OCI-LY7 (cell line): Measurements from ENCODE around the gene LMO2. TPM values are rescaled to one million over a fixed set of nuclear protein-coding genes. Genes with fewer than 3 reads are reported as not detected.

Experiments used
- BruUV-seq: library from RNA; stranded (reverse); fragments of 400-500 nt; replicated peaks from 2 replicates; lab custom pipeline; 2021; lab: Mats Ljungman, UMichigan
- CTCF ChIA-PET: fragments of 300-600 bp; sonication (Branson Sonifier 250); formaldehyde crosslinking; loops from one replicate; lab custom pipeline; 2022; ENCODE audit warnings: antibody characterized with exemption; ENCODE audit not compliant: unreplicated experiment; lab: Charles Lee
- POLR2A ChIA-PET: fragments of 300-600 bp; sonication (Branson Sonifier 250); formaldehyde crosslinking; loops from one replicate; lab custom pipeline; 2022; ENCODE audit warnings: antibody characterized with exemption; lab: Charles Lee
- DNase-seq: peaks from one replicate; pipeline ENCODE4 v3.0.0-alpha.2; 2015; ENCODE audit warnings: low spot score
- H2AFZ ChIP-seq: fragments of 200-600 bp; sonication (generic), shearing (Covaris generic); 2 replicates; pipeline ENCODE4 v1.6.1; 2014; ENCODE audit warnings: mild to moderate bottlenecking, antibody characterized with exemption, low read length, moderate library complexity
- H3K27ac ChIP-seq: fragments of 200-600 bp; sonication (generic); 2 replicates; pipeline ENCODE4 v1.5.1; 2014; ENCODE audit warnings: mixed run types, low read depth, mild to moderate bottlenecking, moderate library complexity, low read length, inconsistent platforms; ENCODE audit not compliant: poor library complexity, severe bottlenecking
- H3K36me3 ChIP-seq: fragments of 200-600 bp; sonication (generic); 2 replicates; pipeline ENCODE4 v1.6.1; 2014; ENCODE audit warnings: mild to moderate bottlenecking, antibody characterized with exemption, low read length, moderate library complexity, mixed read lengths; ENCODE audit not compliant: insufficient read depth
- H3K4me1 ChIP-seq: fragments of 200-600 bp; sonication (generic); 2 replicates; pipeline ENCODE4 v1.5.1; 2014; ENCODE audit warnings: mild to moderate bottlenecking, low read length; ENCODE audit not compliant: insufficient read depth, poor library complexity, severe bottlenecking
- H3K4me2 ChIP-seq: fragments of 200-600 bp; sonication (generic); 2 replicates; pipeline ENCODE4 v1.6.1; 2014; ENCODE audit warnings: mild to moderate bottlenecking, low read length
- H3K4me3 ChIP-seq: fragments of 200-600 bp; sonication (generic); 2 replicates; pipeline ENCODE4 v1.5.1; 2014; ENCODE audit warnings: mild to moderate bottlenecking, low read depth, low read length; ENCODE audit not compliant: poor library complexity, severe bottlenecking
- H3K79me2 ChIP-seq: fragments of 200-600 bp; sonication (generic); 2 replicates; pipeline ENCODE4 v1.6.1; 2016; ENCODE audit warnings: low read depth, mild to moderate bottlenecking, low read length, moderate library complexity, mixed read lengths; ENCODE audit not compliant: insufficient read depth
- H3K9me2 ChIP-seq: fragments of 200-600 bp; sonication (generic); 2 replicates; pipeline ENCODE4 v1.6.1; 2016; ENCODE audit warnings: mild to moderate bottlenecking, low read length, mixed read lengths; ENCODE audit not compliant: insufficient read depth
- H3K9me3 ChIP-seq: fragments of 200-600 bp; sonication (generic); 2 replicates; pipeline ENCODE4 v1.6.1; 2014; ENCODE audit warnings: mild to moderate bottlenecking, mixed run types, low read length, mixed read lengths
- H4K20me1 ChIP-seq: fragments of 200-600 bp; sonication (generic); 2 replicates; pipeline ENCODE4 v1.6.1; 2014; ENCODE audit warnings: mild to moderate bottlenecking, antibody characterized with exemption, low read length, moderate library complexity, mixed read lengths; ENCODE audit not compliant: insufficient read depth
- CTCF ChIP-seq: fragments of 200-600 bp; sonication (generic); conservative IDR thresholded peaks from 2 replicates; pipeline ENCODE4 v1.5.1; 2014; ENCODE audit warnings: mild to moderate bottlenecking, antibody characterized with exemption, low read length, moderate library complexity, mixed read lengths
- EZH2phosphoT487 ChIP-seq: fragments of 200-600 bp; sonication (generic); IDR thresholded peaks from 2 replicates; pipeline ENCODE4 v1.6.1; 2018; ENCODE audit warnings: low read depth, borderline replicate concordance, mild to moderate bottlenecking, mixed run types, antibody characterized with exemption, low read length, moderate library complexity, mixed read lengths
- intact Hi-C: fragments of 100-400 bp; cut with micrococcal nuclease; formaldehyde crosslinking; loops from one replicate; pipeline ENCODE4 v1.10.0; 2022; ENCODE audit not compliant: unreplicated experiment
- total RNA-seq, 2 experiments: library from RNA; depleted of rRNA in 1 of 2; stranded (reverse); fragments of >200 nt in 1 of 2; shearing (Covaris generic) in 1 of 2; gene quantifications; 2 replicates each; pipeline ENCODE4 v1.2.3, GENCODE V29; 2014 to 2022

Gene LMO2
- total RNA-seq, 2 experiments from 2014 or later: 0.89 TPM; not detected in 1

DNA sequence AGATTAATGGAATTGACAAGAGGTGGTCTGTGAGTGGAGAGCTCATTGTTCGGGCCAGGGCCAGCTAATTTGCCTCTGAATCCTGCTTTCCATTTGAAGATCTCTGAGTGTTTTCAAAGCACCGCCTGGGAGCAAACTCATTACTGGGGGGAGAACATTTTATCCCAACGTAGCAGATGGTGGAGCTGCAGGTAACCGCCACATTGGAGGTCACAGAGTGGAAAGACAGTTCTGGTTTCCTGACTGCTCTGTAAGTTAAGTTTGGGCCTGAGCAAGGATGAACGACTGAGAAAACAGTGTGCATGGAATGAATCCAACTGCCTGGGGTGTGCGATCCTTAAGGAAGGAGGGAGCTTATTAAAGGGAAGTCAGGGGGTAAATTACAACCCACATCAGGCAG, 30.5 kb downstream of the LMO2 start:
- DNase-seq: no peak
- Histone ChIP-seq H3K36me3 (no peaks in the 10 kb centered on the region), H4K20me1 (no peaks in the 10 kb centered on the region), H3K27ac (no peak overlapping the region), H3K79me2 (no peaks in the 10 kb centered on the region), H3K4me3 (no peak overlapping the region), H3K9me2 (no peaks in the 10 kb centered on the region), H3K4me2 (no peak overlapping the region), H3K9me3 (no peaks in the 10 kb centered on the region), H2AFZ (no peak overlapping the region), H3K4me1 (no peaks in the 10 kb centered on the region)
- POLR2A ChIA-PET: interaction anchor here (0.6 to 0.8 kb wide), 2 partner anchors 13 to 140 kb away, joined by 3 read pairs; no protein-coding TSS in a partner anchor
- no peak for TF ChIP-seq CTCF
- no peak for TF ChIP-seq EZH2phosphoT487
- CTCF ChIA-PET: no interaction called here
- intact Hi-C loops: no loop called here
- BruUV-seq: no TSS peak

DNA sequence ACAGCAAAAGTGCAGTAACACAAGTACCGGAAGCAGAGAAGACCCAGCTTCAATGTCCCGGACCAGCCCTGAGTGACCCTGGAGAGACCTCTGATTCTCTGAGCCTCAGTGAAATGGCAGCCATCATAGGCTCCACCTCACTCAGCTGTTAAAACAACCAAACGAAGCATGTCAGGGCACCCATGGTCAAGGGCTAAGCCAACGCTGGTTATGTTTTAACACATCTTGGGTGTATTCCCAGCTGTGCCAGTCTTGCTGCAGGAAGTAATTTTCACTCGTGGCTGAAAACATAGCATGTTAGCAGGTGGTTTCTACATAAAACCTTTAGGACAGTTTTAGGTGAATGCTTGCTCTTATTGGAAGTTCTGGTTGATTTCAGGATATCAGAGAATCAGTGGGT, 30.9 kb downstream of the LMO2 start:
- H3K27ac ChIP-seq: no peak overlapping the region
- H3K4me1 ChIP-seq: no peaks in the 10 kb centered on the region
- DNase-seq: no peak
- no peak overlapping the region for H2AFZ ChIP-seq
- no peak overlapping the region for H3K4me2 ChIP-seq
- no peaks in the 10 kb centered on the region for H4K20me1 ChIP-seq
- H3K9me3 ChIP-seq: no peaks in the 10 kb centered on the region
- no peaks in the 10 kb centered on the region for H3K79me2 ChIP-seq
- H3K9me2 ChIP-seq: no peaks in the 10 kb centered on the region
- H3K36me3 ChIP-seq: no peaks in the 10 kb centered on the region
- intact Hi-C loops: no loop called here
- POLR2A ChIA-PET: interaction anchor here (0.6 kb wide), 2 partner anchors 13 to 101 kb away, joined by 3 read pairs; no protein-coding TSS in a partner anchor
- no peak overlapping the region for H3K4me3 ChIP-seq
- CTCF ChIA-PET: no interaction called here
- BruUV-seq: no TSS peak
- no peak for TF ChIP-seq EZH2phosphoT487
- no peak for TF ChIP-seq CTCF

DNA sequence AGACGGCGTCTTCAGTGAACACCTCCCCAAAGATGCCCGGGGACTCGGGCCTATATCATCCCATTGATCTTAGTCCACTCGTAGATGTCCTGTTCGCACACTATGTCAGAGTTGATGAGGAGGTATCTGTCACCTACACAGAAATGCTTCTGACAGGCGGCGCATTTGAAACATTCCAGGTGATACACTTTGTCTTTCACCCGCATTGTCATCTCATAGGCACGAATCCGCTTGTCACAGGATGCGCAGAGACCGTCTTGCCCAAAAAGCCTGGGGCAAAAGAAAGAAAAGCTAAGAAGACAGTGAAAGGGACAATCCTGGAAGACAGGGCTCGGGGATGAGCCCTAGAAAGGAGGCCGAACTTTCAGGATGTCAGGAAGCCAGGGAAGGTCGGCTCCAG, 32.6 kb downstream of the LMO2 start:
- intact Hi-C loops: no loop called here

More for the DNA sequence above, 32.6 kb downstream of the LMO2 start:
- TF ChIP-seq CTCF: no peak
- TF ChIP-seq EZH2phosphoT487: no peak
- Histone ChIP-seq H3K9me2 (no peaks in the 10 kb centered on the region), H3K36me3 (no peaks in the 10 kb centered on the region), H2AFZ (no peak overlapping the region), H3K4me2 (no peak overlapping the region), H3K4me3 (no peak overlapping the region), H3K27ac (no peak overlapping the region), H3K4me1 (no peaks in the 10 kb centered on the region), H3K9me3 (no peaks in the 10 kb centered on the region), H4K20me1 (no peaks in the 10 kb centered on the region), H3K79me2 (no peaks in the 10 kb centered on the region)
- DNase-seq: no peak
- CTCF ChIA-PET: no interaction called here
- BruUV-seq: no TSS peak
- POLR2A ChIA-PET: interaction anchor here (1.7 kb wide), 1 partner anchor 9 kb away, joined by 7 read pairs; no protein-coding TSS in a partner anchor
